Hematopoietic multipotent progenitor cell treated with erythropoietin and hydrocortisone succinate and interleukin-3 and kit ligand, for 17 days (in vitro differentiated cells): ENCODE results near the gene VPS52.
A peak's percentile ranks its signal among the peaks of the same experiment; 100 is the strongest.

Source experiments
- DNase-seq: peaks from one replicate; pipeline ENCODE4 v3.0.0-alpha.2; 2015; ENCODE audit warnings: low spot score

VPS52 gene

GRCh38 chr6:33209856-33210255 lies 61.8 kb downstream of the VPS52 start:
- no peak for DNase-seq

DNA sequence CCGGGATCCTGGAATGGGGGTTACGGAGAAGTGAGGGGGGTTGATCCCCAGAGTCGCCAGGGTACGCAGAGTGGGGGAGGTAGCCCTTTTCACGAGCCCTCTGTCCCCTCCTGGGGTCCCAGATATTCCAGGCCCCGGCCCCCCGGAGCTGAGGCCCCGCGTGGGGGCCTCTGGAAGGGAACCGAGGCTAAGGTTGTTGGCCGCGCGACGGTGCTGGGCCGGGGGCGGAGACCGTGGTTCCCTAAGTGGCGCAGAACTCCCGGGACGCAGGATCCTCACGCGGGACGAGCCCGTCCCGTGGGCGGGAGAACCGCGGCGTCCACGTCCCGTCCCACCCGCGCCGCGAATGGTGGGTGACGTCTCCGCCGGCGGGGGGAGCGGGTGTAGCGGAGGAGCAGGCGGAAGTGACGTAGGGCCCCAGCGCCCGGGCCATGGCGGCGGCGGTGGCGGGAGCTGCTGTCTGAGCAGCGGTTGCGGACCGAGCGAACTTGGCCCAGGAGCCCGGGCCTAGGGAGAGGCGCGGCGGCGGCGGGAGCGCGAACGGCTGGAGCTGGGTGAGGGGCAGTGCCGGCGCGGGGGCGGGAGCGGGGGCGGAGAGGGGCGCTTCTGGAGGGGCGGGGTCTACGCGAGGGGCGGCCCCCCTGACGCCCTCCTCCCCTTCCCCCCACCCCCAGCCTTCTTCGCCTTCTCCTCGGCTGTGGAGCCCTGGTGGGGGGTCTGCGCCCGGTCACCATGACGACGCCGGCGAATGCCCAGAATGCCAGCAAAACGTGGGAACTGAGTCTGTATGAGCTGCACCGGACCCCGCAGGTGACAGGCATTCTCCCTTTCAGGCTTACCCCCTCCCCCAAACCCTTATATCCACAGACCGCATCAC lies 63.3 kb downstream of the VPS52 start, which contains the start of gene RING1:
Gene RING1, plus strand, starts transcription at position 410 of the 877 bp plus-strand sequence. Its CDS starts 323 bp downstream, at position 733.
- DNase-seq: peak; percentile 88

- no peak for DNase-seq
Measured at GRCh38 chr6:33207552-33208090, 64.1 kb downstream of the VPS52 start.

DNA sequence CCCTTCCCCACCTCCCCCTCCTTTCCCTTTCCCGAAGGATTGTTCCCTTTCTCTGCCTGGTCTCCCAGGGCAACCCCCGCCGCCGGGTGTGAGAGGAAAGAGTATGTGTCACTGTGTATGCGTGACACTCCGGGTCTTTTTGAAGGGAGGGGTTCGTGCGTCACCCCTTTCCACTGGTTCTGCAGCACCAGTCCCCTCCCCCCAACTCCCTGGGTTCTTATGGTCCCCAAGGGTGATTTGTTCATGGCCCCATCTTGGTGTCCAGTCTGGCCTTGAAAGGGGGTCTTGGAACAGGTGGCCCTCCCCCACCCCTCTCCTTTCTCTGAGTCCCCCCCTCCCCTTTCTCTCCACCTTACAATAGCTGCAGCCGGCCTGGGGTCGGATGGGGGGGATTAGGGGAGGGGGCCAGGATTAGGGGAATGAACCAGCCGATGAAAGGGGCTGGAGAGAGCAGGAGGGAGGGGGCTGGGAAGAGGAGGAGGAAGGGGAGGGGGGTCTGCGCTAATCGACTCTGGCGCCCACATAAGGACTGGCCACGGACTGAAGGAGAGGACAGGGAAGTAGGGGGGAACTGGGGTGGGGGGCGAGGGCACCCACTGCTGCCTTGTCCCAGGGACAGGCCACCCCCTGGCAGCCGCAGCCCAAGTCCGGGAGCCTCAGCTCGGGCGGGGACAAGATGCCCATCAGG lies 64.7 kb downstream of the VPS52 start:
- DNase-seq: no peak

GRCh38 chr6:33206027-33206863 lies 65.4 kb downstream of the VPS52 start:
- no peak for DNase-seq

GRCh38 chr6:33205191-33206026 lies 66.3 kb downstream of the VPS52 start:
- peak; percentile 26 for DNase-seq

- DNase-seq: peak; percentile 92
Measured at GRCh38 chr6:33204415-33205190, 67.1 kb downstream of the VPS52 start, which contains the start of gene HSD17B8. TSS of gene HSD17B8 (plus strand) at chr6:33204655. CDS start at chr6:33204669, 14 bp downstream.

- no peak for DNase-seq
Measured at GRCh38 chr6:33204165-33204414, 67.6 kb downstream of the VPS52 start.

DNA sequence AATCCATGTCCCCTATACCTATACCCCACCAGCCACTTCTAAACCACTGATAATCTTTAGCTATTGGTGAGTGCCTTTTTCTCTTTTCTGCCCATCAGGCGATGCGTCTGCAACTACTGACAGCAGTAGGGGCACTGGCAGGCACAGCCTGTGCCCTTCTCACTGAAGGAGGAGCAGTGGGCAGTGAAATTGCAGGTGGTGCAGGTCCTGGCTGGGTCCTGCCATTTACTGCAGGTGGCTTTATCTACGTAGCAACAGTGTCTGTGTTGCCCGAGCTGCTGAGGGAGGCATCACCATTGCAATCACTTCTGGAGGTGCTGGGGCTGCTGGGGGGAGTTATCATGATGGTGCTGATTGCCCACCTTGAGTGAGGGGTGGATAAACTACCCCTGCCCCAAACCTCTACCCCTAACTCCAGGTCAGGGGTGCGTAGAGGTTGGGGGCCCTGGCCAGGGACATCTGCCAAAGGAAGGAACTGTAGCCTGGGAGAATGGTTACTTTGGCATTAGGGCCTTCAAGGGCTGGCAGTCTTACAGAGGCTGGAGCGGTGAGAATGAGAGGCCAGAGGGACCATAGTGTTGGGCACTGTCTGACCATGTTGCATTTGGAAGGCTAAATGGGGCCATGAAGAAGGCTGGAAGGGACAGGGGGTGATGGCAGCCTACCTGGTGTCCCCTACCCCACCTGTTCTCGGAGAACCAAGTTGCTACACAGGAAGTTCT lies 68.1 kb downstream of the VPS52 start:
- no peak for DNase-seq

- DNase-seq: no peak
Measured at GRCh38 chr6:33202799-33203198, 68.9 kb downstream of the VPS52 start.

DNA sequence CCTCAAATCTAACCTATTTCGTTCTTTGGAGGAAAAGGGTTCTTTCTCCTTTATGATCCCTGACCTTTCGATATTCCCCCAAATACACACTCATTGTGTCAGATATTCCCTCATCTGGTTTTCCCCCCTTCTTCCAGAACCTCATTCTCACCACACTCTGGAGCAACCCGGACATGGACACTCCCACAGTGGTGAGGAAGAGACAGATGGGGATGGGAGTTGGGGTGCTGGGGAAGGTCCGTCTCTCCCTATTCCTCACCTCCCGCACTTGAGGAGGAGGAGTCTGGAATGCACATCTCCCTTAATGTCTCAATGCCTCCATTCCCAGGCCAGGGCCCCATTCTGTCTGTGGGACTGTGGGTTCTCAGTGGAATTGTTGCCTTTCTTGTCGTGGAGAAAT lies 69.7 kb downstream of the VPS52 start:
- no peak for DNase-seq

GRCh38 chr6:33201147-33201545 lies 70.5 kb downstream of the VPS52 start:
- no peak for DNase-seq
